Mesenchymal stem cell (in vitro differentiated cells and primary cell): ENCODE data around the gene HECTD2.

ENCODE experiments used
- DNase-seq: peaks from one replicate; pipeline ENCODE4 v3.0.0-alpha.2; 2013
- H2AFZ ChIP-seq: one replicate; pipeline ENCODE4 v1.6.1; 2013; ENCODE audit warnings: low read depth, mild to moderate bottlenecking, control low read depth, inconsistent platforms, low read length, moderate library complexity
- H2AK5ac ChIP-seq: 2 replicates; pipeline ENCODE4 v1.6.1; 2013; ENCODE audit warnings: low read length, moderate library complexity, mild to moderate bottlenecking, inconsistent platforms; ENCODE audit not compliant: severe bottlenecking
- H2BK120ac ChIP-seq: one replicate; pipeline ENCODE4 v1.6.1; 2013; ENCODE audit warnings: low read depth, mild to moderate bottlenecking, inconsistent platforms, low read length, moderate library complexity
- H2BK12ac ChIP-seq, 2 experiments: one replicate each; pipeline ENCODE4 v1.6.1; 2013; ENCODE audit warnings: inconsistent platforms in 2 of 2, low read length in 2 of 2, mild to moderate bottlenecking in 2 of 2, moderate library complexity in 2 of 2, control low read depth in 1 of 2
- H2BK15ac ChIP-seq: one replicate; pipeline ENCODE4 v1.6.1; 2013; ENCODE audit warnings: mild to moderate bottlenecking, low read depth, inconsistent platforms; ENCODE audit not compliant: poor library complexity, severe bottlenecking
- H2BK5ac ChIP-seq: 2 replicates; pipeline ENCODE4 v1.6.1; 2013; ENCODE audit warnings: low read depth, mild to moderate bottlenecking, low read length, control low read depth, inconsistent platforms; ENCODE audit not compliant: poor library complexity, severe bottlenecking
- H3K14ac ChIP-seq, 2 experiments: one replicate each; pipeline ENCODE4 v1.6.1; 2013; ENCODE audit warnings: inconsistent platforms in 2 of 2, low read length in 2 of 2, control low read depth in 1 of 2, mild to moderate bottlenecking in 1 of 2, moderate library complexity in 1 of 2
- H3K18ac ChIP-seq, 2 experiments: one replicate each; pipeline ENCODE4 v1.6.1; 2013; ENCODE audit warnings: inconsistent platforms in 2 of 2, low read length in 2 of 2, control low read depth in 1 of 2, low read depth in 1 of 2, mild to moderate bottlenecking in 1 of 2
- H3K23ac ChIP-seq, 2 experiments: one replicate each; pipeline ENCODE4 v1.6.1; 2013; ENCODE audit warnings: inconsistent platforms in 2 of 2, low read length in 2 of 2, mild to moderate bottlenecking in 2 of 2, moderate library complexity in 2 of 2, control low read depth in 1 of 2
- H3K27ac ChIP-seq: 2 replicates; pipeline ENCODE4 v1.5.1; 2013; ENCODE audit warnings: mild to moderate bottlenecking, moderate library complexity, low read length, control low read depth, inconsistent platforms; ENCODE audit not compliant: poor library complexity, severe bottlenecking
- H3K27me3 ChIP-seq, 2 experiments: 2 replicates each; pipeline versions ENCODE4 v1.6.1 to v1.7.0; 2013; ENCODE audit warnings: low read length in 2 of 2, mild to moderate bottlenecking in 2 of 2, moderate library complexity in 2 of 2, control low read depth in 1 of 2, inconsistent platforms in 1 of 2; ENCODE audit not compliant: control insufficient read depth in 1 of 2, insufficient read depth in 1 of 2
- H3K36me3 ChIP-seq, 2 experiments: 2 replicates each; pipeline versions ENCODE4 v1.6.1 to v1.7.0; 2013; ENCODE audit warnings: low read length in 2 of 2, control low read depth in 1 of 2, inconsistent platforms in 1 of 2, low read depth in 1 of 2, mild to moderate bottlenecking in 1 of 2; ENCODE audit not compliant: insufficient read depth in 2 of 2, control insufficient read depth in 1 of 2
- H3K4ac ChIP-seq, 2 experiments: one replicate each; pipeline ENCODE4 v1.6.1; 2013; ENCODE audit warnings: inconsistent platforms in 2 of 2, low read length in 2 of 2, mild to moderate bottlenecking in 2 of 2, moderate library complexity in 2 of 2, control low read depth in 1 of 2, low read depth in 1 of 2
- H3K4me1 ChIP-seq: 2 replicates; pipeline ENCODE4 v1.6.1; 2013; ENCODE audit warnings: low read depth, low read length, control low read depth; ENCODE audit not compliant: control insufficient read depth, insufficient read depth
- H3K4me2 ChIP-seq: 2 replicates; pipeline ENCODE4 v1.6.1; 2013; ENCODE audit warnings: low read length, mild to moderate bottlenecking, inconsistent platforms; ENCODE audit not compliant: poor library complexity, severe bottlenecking
- H3K4me3 ChIP-seq, 2 experiments: 2 replicates each; pipeline versions ENCODE4 v1.5.1 to v1.7.0; 2013; ENCODE audit warnings: low read length in 2 of 2, mild to moderate bottlenecking in 2 of 2, control low read depth in 1 of 2, low read depth in 1 of 2; ENCODE audit not compliant: insufficient read depth in 1 of 2
- H3K79me1 ChIP-seq: replicated peaks from 2 replicates; pipeline ENCODE4 v1.6.1; 2013; ENCODE audit warnings: mild to moderate bottlenecking, control low read depth, low read length, inconsistent platforms; ENCODE audit not compliant: poor library complexity, severe bottlenecking
- H3K9ac ChIP-seq: 2 replicates; pipeline ENCODE4 v1.7.0; 2013; ENCODE audit warnings: mild to moderate bottlenecking, low read length, moderate library complexity
- H3K9me3 ChIP-seq: 2 replicates; pipeline ENCODE4 v1.7.0; 2013; ENCODE audit warnings: mild to moderate bottlenecking, low read length; ENCODE audit not compliant: control insufficient read depth
- H4K8ac ChIP-seq: one replicate; pipeline ENCODE4 v1.6.1; 2013; ENCODE audit warnings: inconsistent platforms, mild to moderate bottlenecking, low read length, moderate library complexity
- H4K91ac ChIP-seq: one replicate; pipeline ENCODE4 v1.6.1; 2013; ENCODE audit warnings: mild to moderate bottlenecking, low read length, inconsistent platforms
- WGBS: methylation state at CpG from one replicate; pipeline ENCODE4 v1.1.7; 2013; ENCODE audit warnings: mixed read lengths; 5-methylcytosine and 5-hydroxymethylcytosine counted together

HECTD2 gene

DNA sequence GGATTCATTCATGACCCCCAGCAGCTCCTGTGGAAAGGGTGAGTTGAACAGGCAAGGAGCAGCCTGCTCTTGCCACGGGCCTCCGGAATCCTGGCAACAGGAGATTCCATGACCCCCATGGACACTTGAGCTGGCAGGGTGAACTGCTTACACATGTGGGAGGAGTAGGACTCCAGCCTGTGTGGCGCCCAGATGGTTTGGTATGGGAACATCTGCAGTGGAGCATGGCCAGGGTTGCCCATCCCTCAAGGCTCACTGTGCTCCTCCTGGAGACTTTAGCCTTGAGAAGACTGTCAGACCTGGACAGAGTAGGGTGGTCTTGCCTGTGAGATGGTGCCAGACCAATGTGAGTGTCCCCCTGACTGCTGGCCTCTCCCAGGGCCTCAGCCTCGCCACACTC lies 57.0 kb downstream of the HECTD2 start:
- Histone ChIP-seq H2BK120ac (no peak overlapping the region), H2BK15ac (no peak overlapping the region), H2AK5ac (no peak overlapping the region), H3K4ac (no peak overlapping the region), H4K8ac (no peak overlapping the region), H3K36me3 (peaks cover 18 to 54% of the 10 kb centered on the region in 2 experiments), H3K27ac (no peak overlapping the region), H2BK12ac (no peak overlapping the region), H3K27me3 (no peaks in the 10 kb centered on the region), H3K18ac (no peak overlapping the region), H3K9ac (no peak overlapping the region), H3K4me3 (no peak overlapping the region), H4K91ac (no peak overlapping the region), H3K4me1 (no peaks in the 10 kb centered on the region), H3K14ac (no peak overlapping the region), H3K4me2 (no peak overlapping the region), H2BK5ac (no peak overlapping the region), H3K79me1 (no peaks in the 10 kb centered on the region), H2AFZ (no peak overlapping the region), H3K9me3 (peaks cover 17% of the 10 kb centered on the region), H3K23ac (no peak overlapping the region)
- 96% methylated on average over 4 of the region's 4 CpGs for WGBS
- DNase-seq, result no peak

- Histone ChIP-seq H3K18ac (no peak overlapping the region), H2AK5ac (no peak overlapping the region), H3K79me1 (no peaks in the 10 kb centered on the region), H3K36me3 (peaks cover 14 to 19% of the 10 kb centered on the region in 2 experiments), H2AFZ (no peak overlapping the region), H3K9me3 (peaks cover 7% of the 10 kb centered on the region), H2BK12ac (no peak overlapping the region), H4K91ac (no peak overlapping the region), H3K23ac (no peak overlapping the region), H3K4me1 (no peaks in the 10 kb centered on the region), H3K9ac (no peak overlapping the region), H4K8ac (no peak overlapping the region), H3K4me3 (no peak overlapping the region), H3K4me2 (no peak overlapping the region), H2BK5ac (no peak overlapping the region), H2BK120ac (no peak overlapping the region), H2BK15ac (no peak overlapping the region), H3K27ac (no peak overlapping the region), H3K14ac (no peak overlapping the region), H3K4ac (no peak overlapping the region), H3K27me3 (no peaks in the 10 kb centered on the region)
- DNase-seq, result no peak
- WGBS, result 100% methylated on average over 1 of the region's 1 CpG
Observed at GRCh38 chr10:91471602-91472001, 61.5 kb downstream of the HECTD2 start.

DNA sequence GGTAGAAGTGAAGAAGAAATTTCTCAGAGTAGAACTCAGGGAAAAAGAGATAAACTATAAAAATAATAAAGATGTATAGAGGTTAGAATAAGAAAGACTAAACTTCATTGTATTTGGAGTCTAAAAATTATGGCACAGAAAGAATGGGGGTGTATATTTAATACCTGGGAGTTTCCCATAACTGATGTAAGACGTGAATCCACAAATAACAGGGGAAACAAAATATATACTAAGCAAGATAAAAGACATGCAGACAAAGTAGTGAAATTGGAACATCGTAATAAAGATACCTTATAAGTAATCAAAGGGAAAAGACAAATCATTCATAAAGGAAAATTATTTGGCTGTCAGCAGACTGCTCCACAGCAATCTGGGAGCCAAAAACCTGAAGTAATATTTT lies 62.8 kb downstream of the HECTD2 start:
- Histone ChIP-seq H4K8ac (no peak overlapping the region), H2BK12ac (no peak overlapping the region), H3K27me3 (no peaks in the 10 kb centered on the region), H2BK120ac (no peak overlapping the region), H3K36me3 (peaks cover 2 to 8% of the 10 kb centered on the region in 2 experiments), H3K18ac (no peak overlapping the region), H3K4me3 (no peak overlapping the region), H3K9me3 (no peaks in the 10 kb centered on the region), H3K27ac (no peak overlapping the region), H3K9ac (no peak overlapping the region), H4K91ac (no peak overlapping the region), H3K4ac (no peak overlapping the region), H2BK15ac (no peak overlapping the region), H2AFZ (no peak overlapping the region), H3K23ac (no peak overlapping the region), H3K4me1 (no peaks in the 10 kb centered on the region), H2BK5ac (no peak overlapping the region), H3K4me2 (no peak overlapping the region), H2AK5ac (no peak overlapping the region), H3K14ac (no peak overlapping the region), H3K79me1 (no peaks in the 10 kb centered on the region)
- WGBS, result no CpG with 5 or more reads among the region's 2 CpGs
- no peak for DNase-seq

GRCh38 chr10:91474009-91474408 lies 63.9 kb downstream of the HECTD2 start:
- no peak for DNase-seq
- no peak overlapping the region for H3K4ac ChIP-seq
- no peak overlapping the region for H3K18ac ChIP-seq
- H3K9ac ChIP-seq, result no peak overlapping the region
- peaks cover 4 to 6% of the 10 kb centered on the region in 2 experiments for H3K36me3 ChIP-seq
- no peak overlapping the region for H3K4me2 ChIP-seq
- H3K4me3 ChIP-seq, result no peak overlapping the region
- H4K91ac ChIP-seq, result no peak overlapping the region
- no peak overlapping the region for H2AFZ ChIP-seq
- H3K4me1 ChIP-seq, result no peaks in the 10 kb centered on the region
- no peaks in the 10 kb centered on the region for H3K79me1 ChIP-seq
- H2BK5ac ChIP-seq, result no peak overlapping the region
- H2BK15ac ChIP-seq, result no peak overlapping the region
- H3K27ac ChIP-seq, result no peak overlapping the region
- no peak overlapping the region for H2BK12ac ChIP-seq
- no peak overlapping the region for H3K14ac ChIP-seq
- no peak overlapping the region for H3K23ac ChIP-seq
- no peaks in the 10 kb centered on the region for H3K27me3 ChIP-seq
- H2AK5ac ChIP-seq, result no peak overlapping the region
- no peak overlapping the region for H4K8ac ChIP-seq
- H3K9me3 ChIP-seq, result no peaks in the 10 kb centered on the region
- WGBS, result no CpG with 5 or more reads among the region's 1 CpG
- H2BK120ac ChIP-seq, result no peak overlapping the region
